Measurements from ENCODE around the gene SFXN4. TPM values are rescaled to one million over a fixed set of nuclear protein-coding genes. Genes with fewer than 3 reads are reported as not detected.

The SFXN4 gene
- total and polyA plus RNA-seq, 9 of the 15 experiments (the other 6 are each of a cell fraction or from before 2014, with no cell fraction given): 40.1 to 97.8 (median 54.5) TPM

DNA sequence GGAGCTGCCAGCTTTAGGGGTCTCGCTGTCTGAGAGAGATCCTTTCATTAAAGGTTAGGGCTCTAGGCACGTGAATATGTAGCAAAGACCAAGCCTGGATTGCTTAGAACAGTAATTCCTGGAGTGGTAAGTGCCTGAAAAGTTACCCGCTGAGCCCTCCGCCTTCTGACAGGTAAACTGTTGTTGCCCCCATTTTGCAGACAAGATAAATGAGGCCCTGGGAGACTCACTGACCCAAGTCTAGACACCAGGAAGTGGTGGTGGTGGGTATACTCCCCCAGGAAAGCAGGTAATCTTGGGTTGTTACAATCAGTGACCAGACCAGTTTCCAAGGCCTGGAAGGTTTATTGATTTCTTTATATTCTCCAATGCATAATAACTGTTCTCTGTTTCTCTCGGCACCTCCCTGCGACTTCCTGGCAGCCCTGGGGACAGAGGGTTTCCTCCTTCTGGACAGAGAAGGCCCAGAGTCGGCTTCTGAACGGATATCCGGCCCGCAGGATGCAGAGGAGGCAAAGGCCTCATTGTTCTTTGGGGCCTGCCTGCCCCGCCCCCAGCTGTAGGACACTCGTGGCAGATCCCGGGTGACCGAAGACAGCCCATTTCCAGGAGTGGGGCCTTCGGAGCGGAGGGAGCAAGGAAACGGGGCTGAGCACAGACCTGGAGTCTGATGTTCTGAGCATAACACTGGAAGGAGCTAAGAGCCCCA lies 40.5 kb upstream of the SFXN4 start:
- CTCF ChIA-PET (ENCODE audit: low intra/inter-chr PET ratio): interaction anchor here (0.7 to 0.8 kb wide), 3 partner anchors 93 to 211 kb away, joined by 3 to 4 read pairs (median 4); no protein-coding TSS in a partner anchor
- peak overlapping the region; percentile 80; the same call in 2 of the 3 replicates for H3K27ac ChIP-seq (ENCODE audit: extremely low read depth, low read depth, low read length)
- FAIRE-seq (no peak), ATAC-seq (peak; percentile 11; the same call in 2 of the 3 replicates), DNase-seq (ENCODE audit: extremely low read depth in 1 of 4, low spot score in 3 of 4) (peak; percentile 25 to 49 (median 34))
- in situ Hi-C loops (cut with MboI) (no loop called here), intact Hi-C loops (cut with micrococcal nuclease) (loop anchor here (2.0 to 5.0 kb wide), 4 partner anchors 93 to 336 kb away; partner anchors contain the start of gene RGS10)
- H2AFZ ChIP-seq (ENCODE audit: low read depth, low read length): peak overlapping the region; percentile 90
- no peaks in the 10 kb centered on the region for H3K9me1 ChIP-seq (ENCODE audit: control insufficient read depth, insufficient read depth, low read length)
- no peaks in the 10 kb centered on the region for H3K79me2 ChIP-seq (ENCODE audit: control insufficient read depth, insufficient read depth, low read length)
- H3K4me1 ChIP-seq (replicated peaks in 1 of 2; ENCODE audit: control insufficient read depth in 2 of 2, insufficient read depth in 2 of 2, low read length in 2 of 2): peaks cover 3 to 18% of the 10 kb centered on the region in 2 experiments
- peak overlapping the region; percentile 64 to 91 for H3K9ac ChIP-seq (ENCODE audit: insufficient read depth in 1 of 2, low read depth in 2 of 2, low read length in 2 of 2)
- peak overlapping the region; percentile 68; the same call in 1 of the 2 replicates for H3K4me2 ChIP-seq (ENCODE audit: insufficient read depth, low read length)
- no peaks in the 10 kb centered on the region for H3K9me3 ChIP-seq (replicated peaks; ENCODE audit: control insufficient read depth, insufficient read depth, low read depth, low read length)
- no peaks in the 10 kb centered on the region for H3K27me3 ChIP-seq (ENCODE audit: control insufficient read depth in 2 of 2, insufficient read depth in 2 of 2, low read length in 2 of 2)
- H3K36me3 ChIP-seq (ENCODE audit: control insufficient read depth, insufficient read depth, low read length): no peaks in the 10 kb centered on the region
- WGBS (ENCODE audit: insufficient coverage, low coverage, missing lambda C conversion rate): 52% methylated on average over 17 of the region's 17 CpGs
- POLR2A ChIA-PET: interaction anchor here (0.8 to 1.8 kb wide), 3 partner anchors 11 to 240 kb away, joined by 3 to 7 read pairs (median 6); no protein-coding TSS in a partner anchor
- H4K20me1 ChIP-seq (replicated peaks; ENCODE audit: control insufficient read depth, insufficient read depth, low read length): no peaks in the 10 kb centered on the region
- peak overlapping the region; percentile 71 for H3K4me3 ChIP-seq
- TSS peak; percentile 79 for BruUV-seq (replicated peaks)
- TF ChIP-seq ILF3 (IDR thresholded peaks at IDR 0.05; ENCODE audit: borderline replicate concordance): no peak
- TF ChIP-seq SAFB (IDR thresholded peaks at IDR 0.05; ENCODE audit: borderline replicate concordance, low read depth, low read length): peak; percentile 27; the same call in 1 of the 2 replicates
- TF ChIP-seq, protein P1, sequence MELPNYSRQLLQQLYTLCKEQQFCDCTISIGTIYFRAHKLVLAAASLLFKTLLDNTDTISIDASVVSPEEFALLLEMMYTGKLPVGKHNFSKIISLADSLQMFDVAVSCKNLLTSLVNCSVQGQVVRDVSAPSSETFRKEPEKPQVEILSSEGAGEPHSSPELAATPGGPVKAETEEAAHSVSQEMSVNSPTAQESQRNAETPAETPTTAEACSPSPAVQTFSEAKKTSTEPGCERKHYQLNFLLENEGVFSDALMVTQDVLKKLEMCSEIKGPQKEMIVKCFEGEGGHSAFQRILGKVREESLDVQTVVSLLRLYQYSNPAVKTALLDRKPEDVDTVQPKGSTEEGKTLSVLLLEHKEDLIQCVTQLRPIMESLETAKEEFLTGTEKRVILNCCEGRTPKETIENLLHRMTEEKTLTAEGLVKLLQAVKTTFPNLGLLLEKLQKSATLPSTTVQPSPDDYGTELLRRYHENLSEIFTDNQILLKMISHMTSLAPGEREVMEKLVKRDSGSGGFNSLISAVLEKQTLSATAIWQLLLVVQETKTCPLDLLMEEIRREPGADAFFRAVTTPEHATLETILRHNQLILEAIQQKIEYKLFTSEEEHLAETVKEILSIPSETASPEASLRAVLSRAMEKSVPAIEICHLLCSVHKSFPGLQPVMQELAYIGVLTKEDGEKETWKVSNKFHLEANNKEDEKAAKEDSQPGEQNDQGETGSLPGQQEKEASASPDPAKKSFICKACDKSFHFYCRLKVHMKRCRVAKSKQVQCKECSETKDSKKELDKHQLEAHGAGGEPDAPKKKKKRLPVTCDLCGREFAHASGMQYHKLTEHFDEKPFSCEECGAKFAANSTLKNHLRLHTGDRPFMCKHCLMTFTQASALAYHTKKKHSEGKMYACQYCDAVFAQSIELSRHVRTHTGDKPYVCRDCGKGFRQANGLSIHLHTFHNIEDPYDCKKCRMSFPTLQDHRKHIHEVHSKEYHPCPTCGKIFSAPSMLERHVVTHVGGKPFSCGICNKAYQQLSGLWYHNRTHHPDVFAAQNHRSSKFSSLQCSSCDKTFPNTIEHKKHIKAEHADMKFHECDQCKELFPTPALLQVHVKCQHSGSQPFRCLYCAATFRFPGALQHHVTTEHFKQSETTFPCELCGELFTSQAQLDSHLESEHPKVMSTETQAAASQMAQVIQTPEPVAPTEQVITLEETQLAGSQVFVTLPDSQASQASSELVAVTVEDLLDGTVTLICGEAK (IDR thresholded peaks at IDR 0.05): 0 out of 2 replicates have a peak, but pooled peaks have one; percentile 32
- TF ChIP-seq, protein P1 (CRISPR knock-in tag; IDR thresholded peaks at IDR 0.05): no peak
- TF ChIP-seq KDM5B (IDR thresholded peaks at IDR 0.05; ENCODE audit: insufficient replicate concordance, low read depth, low read length): peak; percentile 23
- no peak for TF ChIP-seq ZFP1 (CRISPR knock-in tag; IDR thresholded peaks at IDR 0.05)
- TF ChIP-seq RBM25 (IDR thresholded peaks at IDR 0.05; ENCODE audit: low read depth, low read length, severe bottlenecking): peak; percentile 72
- peak; percentile 56; the same call in 1 of the 2 replicates for TF ChIP-seq BCOR (IDR thresholded peaks at IDR 0.05)
- peak; percentile 28 to 38; a peak in 2 of 4 replicates for TF ChIP-seq KDM1A (IDR thresholded peaks at IDR 0.05)
- TF ChIP-seq ZFX (CRISPR knock-in tag; IDR thresholded peaks at IDR 0.05): peak; percentile 64; the same call in 1 of the 2 replicates
